Left ventricle myocardium inferior (tissue), 1 donor: ENCODE measurements around the gene SLC6A11. TPM values are rescaled to one million over a fixed set of nuclear protein-coding genes. Genes with fewer than 3 reads are reported as not detected.

ENCODE experiments used
- DNase-seq: peaks from one replicate; pipeline ENCODE4 v3.0.0-alpha.2; 2020
- H3K27ac ChIP-seq: fragments of 200-600 bp; replicated peaks from 2 replicates; pipeline ENCODE4 v1.8.0; 2021
- H3K27me3 ChIP-seq: fragments of 200-600 bp; 2 replicates; pipeline ENCODE4 v1.8.0; 2021; ENCODE audit warnings: low read depth
- H3K36me3 ChIP-seq: fragments of 200-600 bp; 2 replicates; pipeline ENCODE4 v1.8.0; 2021
- H3K4me1 ChIP-seq: fragments of 200-600 bp; 2 replicates; pipeline ENCODE4 v1.8.0; 2021
- H3K4me3 ChIP-seq: fragments of 200-600 bp; 2 replicates; pipeline ENCODE4 v1.8.0; 2021; ENCODE audit warnings: mild to moderate bottlenecking, moderate library complexity
- H3K9me3 ChIP-seq: fragments of 200-600 bp; replicated peaks from 2 replicates; pipeline ENCODE4 v1.8.0; 2021
- CTCF ChIP-seq: fragments of 200-600 bp; IDR thresholded peaks from 2 replicates; pipeline ENCODE4 v1.8.0; 2021; ENCODE audit warnings: antibody characterized with exemption, mild to moderate bottlenecking, borderline replicate concordance
- intact Hi-C: fragments of 100-400 bp; cut with micrococcal nuclease; formaldehyde crosslinking; loops from one replicate; pipeline ENCODE4 v1.11.0; 2022
- total RNA-seq: library from RNA; stranded (reverse); fragmentation: NEBNext Ultra II Directional; extraction: Animal tissue kit (Norgen Biotek cat#: 25700); gene quantifications from one replicate; pipeline ENCODE4 v1.2.1, GENCODE V29; 2021
- donor health status: DM: no; HTN: yes; CAD: no; lungs with severe emphysema.

Gene SLC6A11
- total RNA-seq, 1 donor from 2014 or later, result not detected

- no peak overlapping the region for H3K4me3 ChIP-seq
- intact Hi-C loops, result no loop called here
- no peak for DNase-seq
Measured at GRCh38 chr3:10846657-10846975, 30.6 kb downstream of the SLC6A11 start.

GRCh38 chr3:10848261-10848660, 32.2 kb downstream of the SLC6A11 start:
- H3K4me3 ChIP-seq, result no peak overlapping the region
- DNase-seq, result no peak
- peaks cover 63% of the 10 kb centered on the region for H3K27me3 ChIP-seq
- no peaks in the 10 kb centered on the region for H3K36me3 ChIP-seq
- H3K9me3 ChIP-seq, result no peaks in the 10 kb centered on the region
- no peak overlapping the region for H3K27ac ChIP-seq
- H3K4me1 ChIP-seq, result no peaks in the 10 kb centered on the region
- intact Hi-C loops, result no loop called here
- no peak for TF ChIP-seq CTCF

More at GRCh38 chr3:10846657-10846975, 30.6 kb downstream of the SLC6A11 start:
- H3K27ac ChIP-seq, result no peak overlapping the region
- no peaks in the 10 kb centered on the region for H3K9me3 ChIP-seq
- peaks cover 64% of the 10 kb centered on the region for H3K27me3 ChIP-seq
- TF ChIP-seq CTCF, result no peak
- no peaks in the 10 kb centered on the region for H3K4me1 ChIP-seq
- no peaks in the 10 kb centered on the region for H3K36me3 ChIP-seq

- H3K27ac ChIP-seq, result no peak overlapping the region
- no peak for TF ChIP-seq CTCF
- intact Hi-C loops, result no loop called here
- no peak overlapping the region for H3K4me3 ChIP-seq
- no peaks in the 10 kb centered on the region for H3K36me3 ChIP-seq
- H3K27me3 ChIP-seq, result peaks cover 64% of the 10 kb centered on the region
- H3K4me1 ChIP-seq, result no peaks in the 10 kb centered on the region
- DNase-seq, result no peak
- no peaks in the 10 kb centered on the region for H3K9me3 ChIP-seq
Measured at GRCh38 chr3:10852066-10852808, 36.2 kb downstream of the SLC6A11 start.

- no peaks in the 10 kb centered on the region for H3K4me1 ChIP-seq
- TF ChIP-seq CTCF, result no peak
- H3K27me3 ChIP-seq, result peaks cover 84% of the 10 kb centered on the region
- intact Hi-C loops, result no loop called here
- H3K36me3 ChIP-seq, result no peaks in the 10 kb centered on the region
- H3K27ac ChIP-seq, result no peak overlapping the region
- no peak overlapping the region for H3K4me3 ChIP-seq
- H3K9me3 ChIP-seq, result no peaks in the 10 kb centered on the region
- DNase-seq, result no peak
Measured at GRCh38 chr3:10855083-10855870, 39.2 kb downstream of the SLC6A11 start.

GRCh38 chr3:10855871-10856662, 40.0 kb downstream of the SLC6A11 start:
- Histone ChIP-seq H3K4me3 (no peak overlapping the region), H3K27me3 (peaks cover 92% of the 10 kb centered on the region)
- intact Hi-C loops, result no loop called here

More at GRCh38 chr3:10855871-10856662, 40.0 kb downstream of the SLC6A11 start:
- Histone ChIP-seq H3K9me3 (no peaks in the 10 kb centered on the region), H3K4me1 (no peaks in the 10 kb centered on the region), H3K36me3 (no peaks in the 10 kb centered on the region), H3K27ac (no peak overlapping the region)
- DNase-seq, result no peak
- no peak for TF ChIP-seq CTCF
